HG02943 (cell line): ENCODE measurements around the gene RBBP6.

Experiments used
- ATAC-seq: cut with Tn5 transposase; IDR thresholded peaks from one replicate; pipeline ENCODE4 v1.9.1; 2021; ENCODE audit warnings: mild to moderate bottlenecking, low read depth, moderate library complexity; ENCODE audit not compliant: unreplicated experiment

The RBBP6 gene

DNA sequence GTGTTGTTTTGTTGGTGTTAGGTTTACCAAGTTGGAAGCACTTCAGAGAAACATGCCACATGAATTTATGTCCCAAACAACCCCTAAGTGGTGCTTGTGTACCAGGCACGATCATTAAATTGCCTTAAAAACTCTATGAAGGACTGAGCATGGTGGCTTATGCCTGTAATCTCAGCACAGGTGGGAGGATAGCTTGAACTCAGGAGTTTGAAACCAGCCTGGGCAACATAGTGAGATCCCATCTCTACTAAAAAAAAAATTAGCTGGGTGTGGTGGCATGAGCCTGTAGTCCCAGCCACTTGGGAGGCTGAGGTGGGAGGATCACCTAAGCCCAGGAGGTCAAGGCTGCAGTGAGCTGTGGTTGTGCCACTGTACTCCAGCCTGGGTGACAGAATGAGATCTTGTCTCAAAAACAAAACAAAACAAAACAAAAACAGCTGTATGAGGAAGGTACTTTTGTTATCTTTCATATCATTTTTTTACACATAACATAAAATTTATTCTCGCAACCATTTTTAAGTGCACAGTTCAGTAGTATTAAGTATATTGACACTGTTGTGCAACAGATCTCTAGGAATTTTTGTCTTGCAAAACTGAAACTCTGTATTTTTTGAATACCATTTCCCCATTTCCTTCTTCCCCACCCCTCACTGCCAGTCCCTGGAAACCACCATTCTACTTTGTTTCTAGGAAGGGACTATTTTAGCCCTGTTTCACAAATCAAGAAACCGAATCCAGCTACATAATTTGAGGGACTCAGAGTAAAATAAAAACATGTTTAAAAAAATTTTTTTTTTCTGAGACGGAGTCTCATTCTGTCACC is 14.3 kb upstream of the RBBP6 start:
- ATAC-seq, result no peak

DNA sequence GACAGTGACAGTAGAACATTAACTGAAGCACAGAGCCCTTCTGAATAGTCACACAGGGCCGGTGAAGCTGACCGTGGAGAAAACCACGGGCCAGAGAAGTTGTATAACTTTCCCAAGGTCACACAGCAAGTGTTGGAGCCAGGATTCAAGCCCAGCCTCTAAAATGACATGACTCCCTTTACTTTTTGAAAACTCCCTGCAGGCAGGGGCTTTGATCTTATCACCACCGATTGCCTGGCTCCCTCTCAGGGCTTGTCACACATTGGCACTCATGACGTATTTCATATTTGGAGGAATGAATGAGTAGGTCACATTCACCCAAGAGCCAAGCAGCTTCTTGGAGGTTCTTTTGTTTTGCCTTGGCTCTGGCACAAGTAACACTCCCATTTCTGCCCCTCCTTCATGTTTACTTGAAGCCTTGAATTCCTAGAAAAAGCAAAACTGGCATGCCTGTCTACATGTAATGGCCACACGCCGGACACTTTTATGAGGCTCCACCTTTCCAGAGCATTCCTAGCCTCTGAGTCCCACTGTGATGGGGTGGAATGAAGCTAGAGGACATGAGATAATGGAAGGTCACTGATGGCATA is 13.3 kb upstream of the RBBP6 start:
- no peak for ATAC-seq

DNA sequence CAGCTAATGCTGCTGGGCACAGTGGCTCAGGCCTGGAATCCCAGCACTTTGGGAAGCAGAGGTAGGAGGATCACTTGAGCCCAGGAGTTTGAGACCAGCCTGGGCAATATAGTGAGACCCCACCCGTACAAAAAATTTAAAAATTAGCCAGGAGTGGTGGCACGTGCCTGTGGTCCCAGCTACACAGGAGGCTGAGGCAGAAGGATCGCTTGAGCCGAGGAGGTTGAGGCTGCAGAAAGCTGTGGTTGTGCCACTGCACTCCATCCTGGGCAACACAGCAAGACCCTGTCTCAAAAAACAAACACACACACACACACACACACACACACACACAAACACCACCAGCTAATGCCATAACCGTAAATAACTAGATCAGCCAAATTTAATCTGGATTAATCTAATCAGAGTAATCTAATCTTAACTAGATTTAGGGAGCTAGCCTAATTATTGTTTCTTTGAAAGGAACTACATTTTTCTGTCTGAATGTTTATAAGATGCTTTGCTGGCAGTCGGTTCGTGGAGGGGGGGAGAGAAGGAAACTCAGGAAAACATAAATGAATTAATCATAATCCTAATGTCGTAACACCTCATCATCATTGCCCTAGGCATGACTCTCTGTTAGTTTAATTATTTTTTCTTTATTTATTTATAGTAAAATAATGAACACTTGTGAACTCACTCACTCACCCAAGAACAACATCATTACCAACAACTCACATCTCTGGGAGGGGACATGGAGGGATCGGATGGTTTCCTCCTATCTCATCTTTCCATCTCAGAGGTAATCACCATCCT is 12.5 kb upstream of the RBBP6 start:
- ATAC-seq, result no peak

DNA sequence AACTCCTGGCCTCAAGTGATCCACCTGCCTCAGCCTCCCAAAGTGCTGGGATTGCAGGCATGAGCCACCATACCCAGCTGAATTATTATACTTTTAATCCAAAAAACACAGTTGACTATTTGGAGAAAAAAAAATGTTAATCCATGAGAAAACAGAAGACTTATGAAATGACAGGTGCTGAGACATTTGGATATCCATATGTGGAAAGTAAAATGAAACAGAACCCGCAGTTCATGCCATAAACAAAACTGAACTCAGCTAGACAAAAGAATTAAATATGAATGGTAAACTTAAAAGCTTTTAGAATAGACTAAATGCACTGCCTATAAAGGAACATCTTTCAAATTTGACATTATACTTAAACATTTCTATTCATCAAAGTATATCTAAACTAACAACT is 8.2 kb upstream of the RBBP6 start:
- no peak for ATAC-seq

DNA sequence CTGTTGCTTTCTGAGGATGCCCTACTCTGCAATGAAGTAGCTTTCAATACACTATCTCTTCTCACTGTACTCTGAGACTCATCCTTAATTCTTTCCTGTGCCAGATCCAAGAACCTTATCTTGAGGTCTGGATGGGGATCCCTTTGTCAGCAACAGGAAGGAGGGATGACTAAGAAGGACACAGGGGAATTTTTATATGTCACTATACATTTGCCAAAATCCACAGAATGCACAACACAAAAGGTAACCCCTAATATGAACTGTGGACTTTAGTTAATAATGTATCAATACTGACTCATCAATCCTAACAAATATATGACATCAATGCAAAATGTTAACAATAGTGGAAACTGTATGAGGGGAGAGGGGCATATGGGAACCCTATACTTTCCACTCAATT is 4.7 kb upstream of the RBBP6 start:
- ATAC-seq, result no peak

DNA sequence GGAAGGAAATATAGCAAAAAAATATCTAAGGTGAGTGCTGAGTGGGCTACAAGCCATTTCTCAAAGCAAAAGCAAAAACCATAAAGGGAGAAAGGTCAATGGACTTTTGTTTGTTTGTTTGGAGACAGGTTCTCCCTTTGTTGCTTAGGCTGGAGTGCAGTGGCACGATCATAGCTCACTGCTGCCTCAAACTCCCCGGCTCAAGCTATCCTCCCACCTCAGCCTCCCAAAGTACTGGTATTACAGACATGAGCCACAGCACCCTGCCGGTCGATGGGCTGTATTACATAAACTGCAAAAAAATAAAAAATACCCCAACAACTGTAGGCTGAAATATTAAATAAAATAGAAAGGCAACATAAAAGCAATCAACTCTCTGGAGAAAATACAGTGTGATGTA is 3.5 kb upstream of the RBBP6 start:
- no peak for ATAC-seq

DNA sequence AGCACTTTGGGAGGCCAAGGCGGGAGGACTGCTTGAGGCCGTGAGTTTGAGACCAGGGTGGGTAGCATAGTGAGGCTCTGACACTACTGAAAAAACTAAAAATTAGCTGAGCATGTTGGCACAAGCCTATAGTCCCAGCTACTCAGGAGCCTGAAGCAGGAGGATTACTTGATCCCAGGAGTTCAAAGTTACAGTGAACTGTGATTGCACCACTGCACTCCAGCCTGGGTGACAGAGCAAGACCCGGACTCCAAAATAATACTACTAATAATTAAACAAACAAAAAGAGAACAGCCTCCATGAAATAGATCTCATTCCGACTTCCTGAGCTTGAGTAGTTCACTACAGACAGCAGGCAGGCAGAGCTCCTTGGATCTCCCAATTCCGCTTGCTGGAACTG is 2.7 kb upstream of the RBBP6 start:
- no peak for ATAC-seq

DNA sequence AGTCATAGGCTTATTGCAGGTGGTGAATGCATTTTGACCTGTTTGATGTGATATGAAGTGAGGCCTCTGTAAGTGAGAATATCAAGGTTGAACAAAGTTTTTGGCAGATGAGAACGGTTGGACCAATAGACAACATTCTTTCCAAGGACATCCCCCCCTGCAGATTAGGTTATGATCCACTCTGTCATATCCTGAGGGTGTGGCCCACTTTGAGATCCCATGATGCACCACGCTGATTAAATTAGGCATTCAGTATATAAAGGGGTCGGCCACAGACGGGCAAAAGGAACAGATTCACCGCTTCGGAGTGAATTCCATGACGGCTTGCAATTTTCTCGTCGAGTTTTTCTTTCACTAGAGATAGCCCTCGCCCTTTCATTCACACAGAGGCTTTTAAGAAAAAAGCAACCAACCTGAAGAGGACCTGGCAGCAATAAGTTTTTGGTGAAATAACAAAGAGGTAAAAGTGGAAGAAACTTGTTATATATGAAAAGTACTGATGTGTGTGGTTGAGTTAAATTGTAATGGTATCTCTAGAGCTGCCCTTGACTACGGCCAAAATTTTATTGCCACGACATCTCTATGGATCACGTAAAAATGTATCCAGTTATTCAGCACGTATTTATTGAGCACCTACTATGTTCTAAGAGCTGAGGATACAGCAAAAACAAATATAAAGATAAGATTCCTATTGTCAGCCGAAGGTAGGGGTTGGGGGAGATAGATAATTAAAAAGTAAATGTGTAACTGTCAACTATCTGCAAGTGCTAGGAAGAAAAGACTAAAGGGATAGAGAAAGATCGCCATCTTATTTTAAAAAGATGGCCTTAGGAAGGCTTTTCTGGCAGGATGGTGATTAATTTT is 1.7 kb upstream of the RBBP6 start:
- ATAC-seq, result no peak

DNA sequence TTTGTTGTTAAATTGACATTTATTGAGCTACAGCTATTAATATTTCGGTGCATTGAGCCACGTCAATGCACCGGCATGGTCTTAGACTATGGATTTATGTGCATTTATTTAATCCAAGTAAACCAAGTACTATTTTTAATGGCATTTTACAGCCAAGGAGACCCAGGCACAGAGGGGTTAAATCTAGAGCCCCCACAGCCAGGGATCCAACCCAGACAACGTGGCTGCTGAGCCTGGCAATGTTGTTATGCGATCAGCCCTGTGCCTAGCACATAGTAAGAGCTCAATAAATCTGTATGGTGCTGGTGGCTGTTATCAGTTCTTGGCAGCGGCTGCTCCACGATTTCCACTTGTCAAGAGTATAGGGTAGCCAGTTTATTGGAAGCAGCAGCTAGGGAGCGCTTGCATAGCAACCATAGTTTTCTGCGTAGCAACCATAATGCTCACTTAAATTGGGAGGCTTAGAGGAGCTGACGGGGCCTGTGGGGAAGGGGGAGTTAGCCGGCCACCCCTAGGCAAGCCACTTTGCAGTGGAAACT is 541 bp upstream of the RBBP6 start:
- ATAC-seq, result no peak

DNA sequence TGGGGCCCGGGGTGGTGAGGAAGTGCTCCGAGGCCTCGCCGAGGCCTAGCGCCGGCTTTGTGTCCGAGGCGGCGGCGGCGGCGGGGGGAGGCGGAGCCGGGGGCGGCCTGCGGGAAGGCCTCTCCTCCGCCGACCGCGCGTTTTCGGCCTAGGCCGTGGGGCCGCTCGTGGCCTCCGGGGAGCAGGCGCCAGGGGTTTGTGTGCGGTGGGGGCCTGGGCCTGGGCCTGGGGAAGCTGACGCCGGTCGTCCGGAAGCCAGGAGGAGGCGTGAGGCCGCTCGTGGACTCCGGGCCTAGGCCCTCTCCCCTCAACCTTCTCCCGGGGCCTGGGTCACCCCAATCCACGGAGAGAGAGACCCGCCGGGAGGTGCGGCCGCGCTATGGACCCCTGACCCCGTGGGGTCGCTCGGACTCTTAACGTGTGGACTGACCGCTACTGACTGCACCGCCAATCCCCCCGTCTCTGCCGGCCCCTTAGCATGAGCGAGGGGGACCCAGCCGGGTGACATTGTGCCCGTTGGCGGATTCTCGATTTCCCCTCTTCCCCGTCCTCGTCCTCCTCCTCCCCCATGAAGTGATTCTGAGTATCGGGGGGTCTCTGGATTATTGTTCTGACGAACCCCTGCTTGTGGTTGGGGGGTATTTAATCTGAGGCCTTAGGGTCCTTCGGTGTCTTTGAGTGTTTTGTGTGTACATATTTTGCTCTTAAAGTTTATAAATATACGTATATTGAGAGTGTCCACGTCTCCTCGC is 660 bp downstream of the RBBP6 start:
- ATAC-seq, result peak; percentile 40

DNA sequence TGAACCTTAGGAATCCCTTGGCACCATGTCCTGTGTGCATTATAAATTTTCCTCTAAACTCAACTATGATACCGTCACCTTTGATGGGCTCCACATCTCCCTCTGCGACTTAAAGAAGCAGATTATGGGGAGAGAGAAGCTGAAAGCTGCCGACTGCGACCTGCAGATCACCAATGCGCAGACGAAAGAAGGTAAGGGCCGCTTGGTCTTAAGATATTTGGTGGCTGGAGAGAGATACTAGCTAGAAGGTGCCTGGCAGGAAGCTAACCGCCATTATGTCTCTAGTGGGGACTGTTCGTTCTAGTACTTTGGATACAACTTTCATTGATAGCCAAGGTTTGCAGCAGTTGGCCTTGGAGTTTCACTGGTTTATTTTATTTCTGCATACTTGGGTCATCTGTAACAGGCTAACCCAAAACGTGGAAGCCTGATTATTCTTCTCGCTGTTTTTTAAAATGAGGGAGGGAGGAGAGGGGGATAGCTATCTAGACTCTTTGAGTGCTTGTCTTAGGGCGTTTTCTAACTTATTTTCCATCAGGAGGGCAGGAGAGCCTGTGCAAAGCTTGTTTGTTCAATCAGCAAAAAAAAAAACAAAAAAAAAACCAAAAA is 1.3 kb downstream of the RBBP6 start:
- ATAC-seq, result no peak

DNA sequence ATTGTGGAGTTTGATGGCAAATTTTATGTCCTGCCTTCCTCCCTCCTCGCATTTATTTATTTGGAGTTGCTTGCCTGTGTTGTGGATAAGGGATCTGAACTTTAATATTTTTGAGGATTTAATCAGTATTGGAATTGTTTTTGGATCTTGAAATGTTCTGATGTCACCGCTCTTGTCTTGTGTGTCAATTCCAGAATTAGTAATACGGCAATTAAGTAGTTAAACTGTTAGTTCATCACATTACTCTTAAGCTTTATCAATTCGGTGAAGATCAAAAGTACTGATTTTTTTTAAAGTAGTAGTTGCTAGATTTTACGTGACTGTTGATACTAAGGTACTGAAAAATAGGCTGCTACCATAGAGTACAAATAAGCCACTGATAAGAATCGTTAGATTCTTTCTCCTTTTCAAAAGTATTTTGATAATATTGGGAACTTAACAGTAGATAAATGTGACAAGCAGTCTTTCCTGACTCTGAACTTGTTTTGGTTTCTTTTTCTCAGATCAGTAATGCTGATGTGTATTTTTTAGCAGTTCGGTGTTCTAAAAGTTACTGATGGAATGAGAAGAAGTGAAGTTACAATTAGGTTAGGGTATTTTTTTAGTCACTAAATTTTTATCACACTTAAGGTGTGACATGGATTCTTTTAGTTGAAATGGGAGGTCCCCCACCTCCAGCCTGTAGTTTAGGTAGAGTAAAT is 2.0 kb downstream of the RBBP6 start:
- ATAC-seq, result no peak

DNA sequence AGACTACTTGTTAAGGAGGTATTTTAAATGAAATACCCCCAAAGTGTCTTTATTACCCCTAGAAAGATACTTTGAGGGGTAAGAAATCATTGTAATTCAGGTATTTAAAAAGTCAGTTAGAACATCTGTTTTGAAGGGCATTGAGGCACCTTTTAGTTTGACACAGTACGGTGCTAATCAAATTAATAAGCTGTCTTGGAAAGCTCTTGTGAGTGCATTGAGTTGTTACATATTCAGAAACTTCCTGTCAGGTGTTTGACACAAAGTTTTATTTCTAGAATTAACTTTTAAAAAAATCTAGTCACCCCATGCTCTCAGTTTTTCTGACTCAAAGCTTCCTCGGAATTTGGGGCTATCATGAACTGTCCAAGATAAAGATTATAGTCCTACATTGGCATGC is 4.6 kb downstream of the RBBP6 start:
- ATAC-seq, result no peak

DNA sequence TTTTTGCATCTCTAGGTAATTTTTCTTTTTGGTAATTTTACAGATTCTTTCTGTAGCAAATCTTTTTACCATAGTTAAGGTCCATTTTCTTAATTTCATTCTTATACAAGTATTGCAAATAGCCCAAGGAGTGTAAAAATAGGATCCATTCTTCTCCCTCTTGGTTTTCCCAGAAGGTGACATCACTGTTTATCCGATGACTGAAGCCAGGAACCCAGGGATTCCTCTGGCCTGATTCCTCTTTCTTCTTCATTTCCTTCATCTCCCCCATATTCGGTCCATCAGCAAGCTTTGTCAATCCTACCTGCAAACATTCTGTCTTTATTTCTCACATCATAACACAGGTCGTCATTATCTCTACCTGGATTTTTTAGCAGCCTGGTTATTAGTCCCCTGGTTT is 5.3 kb downstream of the RBBP6 start:
- ATAC-seq, result no peak

DNA sequence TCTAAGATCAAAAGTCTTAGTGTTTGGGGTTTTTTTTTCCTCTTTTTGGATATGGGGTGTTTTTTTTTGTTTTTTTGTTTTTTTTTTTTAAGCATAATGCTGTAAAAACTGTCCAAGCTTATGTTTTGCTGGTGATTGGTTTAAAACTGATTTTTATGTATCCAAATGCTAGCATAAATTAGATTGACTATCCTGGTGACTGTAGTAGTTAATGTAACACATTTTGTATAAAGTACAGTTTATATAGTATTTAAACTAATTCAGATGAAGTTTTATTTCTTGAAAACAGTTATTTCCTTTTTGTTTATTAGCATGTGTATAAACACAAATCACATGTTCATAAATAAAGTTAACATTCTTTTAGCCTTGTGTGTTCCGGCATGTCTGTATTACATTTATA is 10.9 kb downstream of the RBBP6 start:
- ATAC-seq, result no peak

DNA sequence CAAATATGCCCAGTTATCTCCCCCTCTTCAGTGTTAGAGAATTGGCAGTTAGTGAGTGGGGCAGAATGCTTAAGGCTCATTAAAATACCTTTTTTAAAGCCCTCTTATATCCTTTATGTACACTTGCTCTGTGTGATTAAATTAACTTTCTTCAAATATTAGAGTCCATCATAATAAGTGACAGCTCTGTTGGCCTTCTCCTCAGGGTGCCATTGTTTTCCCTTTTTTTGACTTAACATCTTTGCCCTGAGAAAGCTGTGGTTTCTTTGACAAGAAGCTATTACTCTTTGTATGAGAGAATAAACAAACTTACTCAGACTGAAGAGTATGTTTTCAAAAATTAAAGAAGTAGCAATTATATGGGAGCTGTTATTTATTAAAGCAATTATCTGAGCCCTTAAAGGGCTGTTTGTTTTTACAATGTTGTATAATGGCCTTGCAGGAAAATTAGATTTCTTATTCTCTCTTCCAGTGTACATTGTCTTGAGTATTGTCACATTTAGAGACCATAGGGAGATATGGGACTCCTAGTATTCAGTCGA is 13.4 kb downstream of the RBBP6 start:
- no peak for ATAC-seq

DNA sequence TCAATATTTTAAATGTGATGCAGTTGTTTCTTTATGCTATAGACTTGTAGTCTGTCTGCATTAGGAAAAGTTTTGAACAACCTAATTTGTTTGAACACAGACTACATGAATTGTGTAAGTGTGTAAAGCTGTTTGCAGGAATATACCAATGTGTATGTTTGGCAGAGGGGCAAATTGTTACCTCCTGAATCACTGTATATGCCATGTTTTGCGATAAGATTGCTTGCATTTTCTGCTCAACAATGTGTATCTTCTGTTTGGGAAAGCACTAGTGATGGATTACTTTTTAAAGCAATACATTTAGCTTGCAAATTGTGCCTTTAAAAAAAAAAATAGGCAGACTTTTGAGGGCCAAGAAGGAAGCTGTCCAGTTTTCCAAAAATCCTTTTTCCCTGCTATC is 14.6 kb downstream of the RBBP6 start:
- no peak for ATAC-seq

DNA sequence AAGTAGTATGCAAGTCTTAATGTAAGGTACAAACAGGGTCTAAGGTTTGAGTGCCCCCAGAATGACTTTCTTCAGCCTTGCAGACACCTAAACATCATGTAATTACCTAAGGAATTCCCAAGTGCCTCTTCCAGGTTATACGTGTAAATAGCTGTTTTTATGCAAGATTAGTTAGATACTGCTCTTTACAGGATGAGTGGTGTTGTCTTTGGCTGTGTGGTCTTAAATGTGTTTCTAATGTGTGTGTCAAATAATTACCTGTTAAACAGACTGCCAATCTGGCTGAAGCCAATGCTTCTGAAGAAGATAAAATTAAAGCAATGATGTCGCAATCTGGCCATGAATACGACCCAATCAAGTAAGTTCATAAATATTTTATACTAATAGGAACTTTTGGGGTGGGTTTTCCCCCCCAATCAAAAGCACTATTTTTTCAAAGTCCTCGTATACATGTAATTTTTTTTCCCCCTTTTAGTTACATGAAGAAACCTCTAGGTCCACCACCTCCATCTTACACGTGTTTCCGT is 16.0 kb downstream of the RBBP6 start:
- no peak for ATAC-seq
